Gastrocnemius medialis (tissue), 4 donors: ENCODE results near the gene GPRIN2.

ENCODE experiments used
- CTCF ChIP-seq, 5 experiments: fragments of 450-650 bp in 3 of 5; fragments of 200-600 bp in 2 of 5; sonication (generic) in 2 of 5; IDR thresholded peaks in 4 of 5; conservative IDR thresholded peaks in 1 of 5; 1 replicate in 4 of 5; 2 replicates in 1 of 5; pipeline ENCODE4 v1.5.1; 2016 to 2019; ENCODE audit warnings: antibody characterized with exemption in 5 of 5, mild to moderate bottlenecking in 3 of 5, moderate library complexity in 3 of 5
- POLR2A ChIP-seq, 2 donors: fragments of 450-650 bp; IDR thresholded peaks; one replicate each; pipeline ENCODE4 v1.6.1; 2017; ENCODE audit warnings: antibody characterized with exemption in 2 of 2, mild to moderate bottlenecking in 2 of 2, moderate library complexity in 2 of 2

- TF ChIP-seq CTCF (IDR thresholded peaks at IDR 0.05 in 4 of 5, conservative IDR thresholded peaks at IDR 0.05 in 1 of 5) (no peak), POLR2A (IDR thresholded peaks at IDR 0.05) (no peak)
Observed at GRCh38 chr10:46544989-46545791, 11.3 kb downstream of the GPRIN2 start.
